GM12878 (cell line): Measurements from ENCODE around the gene RFX5. TPM values are rescaled to one million over a fixed set of nuclear protein-coding genes. Genes with fewer than 3 reads are reported as not detected.

Source experiments
- DPF2 ChIP-seq: fragments of 450-650 bp; IDR thresholded peaks from 2 replicates; pipeline ENCODE4 v1.6.1; 2017; ENCODE audit warnings: mild to moderate bottlenecking
- E2F4 ChIP-seq: IDR thresholded peaks from 2 replicates; pipeline ENCODE4 v1.6.1; 2012; ENCODE audit warnings: low read depth, low read length, improper control_type of control experiment
- E4F1 ChIP-seq: fragments of 450-650 bp; IDR thresholded peaks from 2 replicates; pipeline ENCODE4 v1.6.1; 2018; ENCODE audit warnings: borderline replicate concordance, mild to moderate bottlenecking; ENCODE audit not compliant: partially characterized antibody
- HDGF ChIP-seq: fragments of 450-650 bp; IDR thresholded peaks from 2 replicates; pipeline ENCODE4 v1.6.1; 2016; ENCODE audit warnings: antibody characterized with exemption
- JUNB ChIP-seq: IDR thresholded peaks from 2 replicates; pipeline ENCODE4 v1.6.1; 2016; ENCODE audit warnings: antibody characterized with exemption, mild to moderate bottlenecking
- MLLT1 ChIP-seq: fragments of 450-650 bp; IDR thresholded peaks from 2 replicates; pipeline ENCODE4 v1.6.1; 2016; ENCODE audit warnings: mild to moderate bottlenecking
- NFIC ChIP-seq: IDR thresholded peaks from 2 replicates; pipeline ENCODE4 v1.6.1; 2012; ENCODE audit warnings: low read depth, mild to moderate bottlenecking, inconsistent platforms, low read length, moderate library complexity
- NRF1 ChIP-seq: conservative IDR thresholded peaks from 2 replicates; pipeline ENCODE4 v1.6.1; 2011; ENCODE audit warnings: mild to moderate bottlenecking, low read depth, low read length, improper control_type of control experiment
- PML ChIP-seq: IDR thresholded peaks from 2 replicates; pipeline ENCODE4 v1.6.1; 2012; ENCODE audit warnings: low read length, inconsistent platforms
- POLR2AphosphoS2 ChIP-seq: IDR thresholded peaks from 2 replicates; pipeline ENCODE4 v1.6.1; 2011; ENCODE audit warnings: low read depth, mild to moderate bottlenecking, low read length, improper control_type of control experiment, moderate library complexity
- REST ChIP-seq: IDR thresholded peaks from 2 replicates; pipeline ENCODE4 v1.6.1; 2012; ENCODE audit warnings: mild to moderate bottlenecking, low read depth, low read length
- SP1 ChIP-seq: IDR thresholded peaks from one replicate; pipeline ENCODE4 v1.6.1; 2011; ENCODE audit warnings: low read depth, low read length
- TBL1XR1 ChIP-seq: IDR thresholded peaks from 2 replicates; pipeline ENCODE4 v1.6.1; 2012; ENCODE audit warnings: low read depth, low read length, improper control_type of control experiment
- ZBTB40 ChIP-seq: fragments of 450-650 bp; IDR thresholded peaks from 2 replicates; pipeline ENCODE4 v1.6.1; 2016; ENCODE audit warnings: mild to moderate bottlenecking, moderate library complexity, borderline replicate concordance
- ZNF207 ChIP-seq: fragments of 450-650 bp; IDR thresholded peaks from 2 replicates; pipeline ENCODE4 v1.6.1; 2014; ENCODE audit warnings: antibody characterized with exemption, mild to moderate bottlenecking, borderline replicate concordance
- polyA plus RNA-seq, 11 experiments: library from polyadenylated mRNA; depleted of rRNA in 4 of 11; unstranded in 6 of 11; stranded (reverse) in 5 of 11; fragments of >200 nt; fragmentation: Nextera tagmentation in 4 of 11; fragmentation: Illumina TruSeq in 1 of 11; extraction: Ambion mirVana in 4 of 11; extraction: Trizol in 1 of 11; gene quantifications; 1 replicate in 1 of 11; 2 replicates in 10 of 11; pipeline versions ENCODE4 v1.2.1 to v1.2.3, GENCODE V29; 2011 to 2016; ENCODE audit warnings: inconsistent platforms in 2 of 11, missing spikeins in 2 of 11, low read depth in 1 of 11
- total RNA-seq, 4 experiments: library from RNA; depleted of rRNA in 3 of 4; stranded (reverse); fragments of >200 nt in 3 of 4; fragmentation: Illumina TruSeq in 1 of 4; extraction: Trizol in 1 of 4; gene quantifications; 2 replicates each; pipeline versions ENCODE4 v1.2.1 to v1.2.3, GENCODE V29; 2013 to 2021

The RFX5 gene
- total and polyA plus RNA-seq, 10 of the 15 experiments (the other 5 are each of a cell fraction or from before 2014, with no cell fraction given), result 14.1 to 198 (median 124) TPM

GRCh38 chr1:151346769-151347522 lies at the start of gene RFX5 (continued):
- TF ChIP-seq E2F4 (no peak), PML (peak; percentile 79), SP1 (peak; percentile 45), POLR2AphosphoS2 (peak; percentile 69; the same call in 1 of the 2 replicates), HDGF (peak; percentile 41; the same call in 1 of the 2 replicates), REST (no peak), TBL1XR1 (peak; percentile 80; the same call in 1 of the 2 replicates), MLLT1 (peak; percentile 91), DPF2 (0 out of 2 replicates have a peak, but pooled peaks have one; percentile 30), JUNB (peak; percentile 76), NRF1 (no peak), NFIC (no peak; the same call in 1 of the 2 replicates), E4F1 (no peak), ZNF207 (no peak; the same call in 1 of the 2 replicates), ZBTB40 (no peak; the same call in 1 of the 2 replicates)
